GM18858 (cell line): Measurements from ENCODE around the gene FAM162A.
"Not testable (repeated sequence)": the region's sequence is repeated elsewhere in the genome, so short reads cannot be mapped to it uniquely, and the experiment has no call there.

Experiments used
- ATAC-seq: cut with Tn5 transposase; IDR thresholded peaks from one replicate; pipeline ENCODE4 v1.9.1; 2021; ENCODE audit not compliant: unreplicated experiment

FAM162A gene

GRCh38 chr3:122415762-122416654 is 32.0 kb downstream of the FAM162A start, which contains the start of gene WDR5B:
Gene WDR5B, minus strand, starts transcription at chr3:122416062. Its CDS starts 534 bp downstream, at chr3:122415528.
- ATAC-seq: peak; percentile 68

GRCh38 chr3:122416966-122417365 is 33.0 kb downstream of the FAM162A start:
- no peak for ATAC-seq

- no peak for ATAC-seq
These were observed 37.1 kb downstream of the FAM162A start for GRCh38 chr3:122421101-122421500.

- ATAC-seq: no peak
These were observed 37.9 kb downstream of the FAM162A start for GRCh38 chr3:122421836-122422235.

- ATAC-seq: no peak
These were observed 44.0 kb downstream of the FAM162A start for GRCh38 chr3:122427857-122428471.

GRCh38 chr3:122430371-122430770 is 46.4 kb downstream of the FAM162A start:
- ATAC-seq: no peak

- no peak for ATAC-seq
These were observed 52.0 kb downstream of the FAM162A start for GRCh38 chr3:122435950-122436349.

- ATAC-seq: no peak
These were observed 59.1 kb downstream of the FAM162A start for GRCh38 chr3:122443090-122443489.

GRCh38 chr3:122443762-122444490 is 59.9 kb downstream of the FAM162A start:
- ATAC-seq: not testable (repeated sequence)

- not testable (repeated sequence) for ATAC-seq
These were observed 60.5 kb downstream of the FAM162A start for GRCh38 chr3:122444491-122444887.

GRCh38 chr3:122448218-122448617 is 64.2 kb downstream of the FAM162A start:
- ATAC-seq: not testable (repeated sequence)

GRCh38 chr3:122451371-122451770 is 67.4 kb downstream of the FAM162A start:
- ATAC-seq: no peak

- ATAC-seq: no peak
These were observed 72.1 kb downstream of the FAM162A start for GRCh38 chr3:122456074-122456473.

GRCh38 chr3:122457706-122458105 is 73.7 kb downstream of the FAM162A start:
- ATAC-seq: no peak

GRCh38 chr3:122458992-122459391 is 75.0 kb downstream of the FAM162A start:
- ATAC-seq: no peak

GRCh38 chr3:122461806-122462205 is 77.8 kb downstream of the FAM162A start:
- no peak for ATAC-seq
